GM12878 (cell line): Measurements from ENCODE around the gene HUNK. TPM values are rescaled to one million over a fixed set of nuclear protein-coding genes. Genes with fewer than 3 reads are reported as not detected.

Experiments used
- ATAC-seq: fragments of 200-7000 bp; cut with Tn5 transposase; 3 replicates; pipeline ENCODE4 v1.9.1; 2020; ENCODE audit warnings: mild to moderate bottlenecking, moderate library complexity
- BruUV-seq: library from RNA; stranded (reverse); fragments of 400-500 nt; replicated peaks from 2 replicates; lab custom pipeline; 2021; lab: Mats Ljungman, UMichigan
- CTCF ChIA-PET: fragments of 300-600 bp; sonication (Branson Sonifier 250); formaldehyde crosslinking; extraction: SDS; loops from one replicate; lab custom pipeline; 2021; ENCODE audit warnings: inconsistent platforms; lab: Yijun Ruan, JAX
- POLR2A ChIA-PET: fragments of 350-600 bp; formaldehyde crosslinking; extraction: SDS; loops from one replicate; lab custom pipeline; 2021; ENCODE audit warnings: inconsistent platforms; lab: Charles Lee
- RAD21 ChIA-PET: fragments of 300-600 bp; sonication (Branson Sonifier 250); formaldehyde crosslinking; loops from one replicate; lab custom pipeline; 2023; ENCODE audit warnings: antibody characterized with exemption; ENCODE audit not compliant: unreplicated experiment; lab: Charles Lee
- SMC1A ChIA-PET: fragments of 300-600 bp; sonication (Branson Sonifier 250); formaldehyde crosslinking; loops from one replicate; lab custom pipeline; 2023; ENCODE audit not compliant: unreplicated experiment, uncharacterized antibody; lab: Charles Lee
- DNase-seq: peaks from one replicate; pipeline ENCODE4 v3.0.0-alpha.2; 2011; ENCODE audit warnings: low read depth, low spot score
- FAIRE-seq: peaks from 3 replicates; lab custom pipeline; 2011; peaks lifted over from hg19 to GRCh38; lab: Jason Lieb, UNC
- H2AFZ ChIP-seq: 2 replicates; pipeline ENCODE4 v1.6.0; 2011; ENCODE audit warnings: low read depth, low read length, control low read depth; ENCODE audit not compliant: control insufficient read depth
- H3K27ac ChIP-seq: 2 replicates; pipeline ENCODE4 v1.5.1; 2011; ENCODE audit warnings: control low read depth; ENCODE audit not compliant: control insufficient read depth, insufficient read depth
- H3K27me3 ChIP-seq, 2 experiments: replicated peaks in 1 of 2; 2 replicates each; pipeline versions ENCODE4 v1.6.0 to v1.6.1; 2011; ENCODE audit warnings: low read length in 1 of 2; ENCODE audit not compliant: control insufficient read depth in 2 of 2, insufficient read depth in 2 of 2
- H3K36me3 ChIP-seq, 2 experiments: 2 replicates each; pipeline ENCODE4 v1.5.1; 2011; ENCODE audit warnings: low read length in 1 of 2; ENCODE audit not compliant: control insufficient read depth in 2 of 2, insufficient read depth in 2 of 2
- H3K4me1 ChIP-seq: 2 replicates; pipeline ENCODE4 v1.6.1; 2011; ENCODE audit warnings: mild to moderate bottlenecking, low read length, moderate library complexity, mixed read lengths; ENCODE audit not compliant: control insufficient read depth, insufficient read depth
- H3K4me2 ChIP-seq: 2 replicates; pipeline ENCODE4 v1.6.0; 2011; ENCODE audit warnings: control low read depth; ENCODE audit not compliant: control insufficient read depth, insufficient read depth
- H3K4me3 ChIP-seq: fragments of 200-600 bp; sonication (generic); 2 replicates; pipeline ENCODE4 v1.5.1; 2016
- H3K79me2 ChIP-seq: 2 replicates; pipeline ENCODE4 v1.6.0; 2011; ENCODE audit warnings: low read length; ENCODE audit not compliant: control insufficient read depth, insufficient read depth
- H3K9ac ChIP-seq: 2 replicates; pipeline ENCODE4 v1.8.0; 2011; ENCODE audit warnings: low read length, control low read depth, mixed read lengths; ENCODE audit not compliant: control insufficient read depth, insufficient read depth
- H3K9me3 ChIP-seq: replicated peaks from 3 replicates; pipeline ENCODE4 v1.5.1; 2011; ENCODE audit warnings: mild to moderate bottlenecking, low read length; ENCODE audit not compliant: control insufficient read depth, insufficient read depth
- H4K20me1 ChIP-seq: 2 replicates; pipeline ENCODE4 v1.6.0; 2011; ENCODE audit not compliant: control insufficient read depth, insufficient read depth
- CTCF ChIP-seq, 3 experiments: IDR thresholded peaks in 2 of 3; conservative IDR thresholded peaks in 1 of 3; 2 replicates each; pipeline ENCODE4 v1.5.1; 2011; ENCODE audit warnings: low read depth in 3 of 3, low read length in 3 of 3, mild to moderate bottlenecking in 3 of 3, control low read depth in 2 of 3, moderate library complexity in 2 of 3, inconsistent platforms in 1 of 3, mixed read lengths in 1 of 3; ENCODE audit not compliant: control insufficient read depth in 2 of 3, insufficient read depth in 1 of 3; ENCODE audit errors: extremely low read depth in 1 of 3
- IRF3 ChIP-seq: fragments of 450-650 bp; IDR thresholded peaks from 2 replicates; pipeline ENCODE4 v1.6.1; 2014; ENCODE audit warnings: mild to moderate bottlenecking
- IRF5 ChIP-seq: fragments of 450-650 bp; IDR thresholded peaks from 2 replicates; pipeline ENCODE4 v1.6.1; 2017; ENCODE audit warnings: borderline replicate concordance
- MAX ChIP-seq: IDR thresholded peaks from 2 replicates; pipeline ENCODE4 v1.6.1; 2012; ENCODE audit warnings: low read depth, low read length, improper control_type of control experiment
- NFYA ChIP-seq: IDR thresholded peaks from 2 replicates; pipeline ENCODE4 v1.6.1; 2011; ENCODE audit warnings: low read depth, mild to moderate bottlenecking, low read length, improper control_type of control experiment, borderline replicate concordance
- RAD21 ChIP-seq: IDR thresholded peaks from 2 replicates; pipeline ENCODE4 v1.6.1; 2011; ENCODE audit warnings: mild to moderate bottlenecking, low read depth, low read length, moderate library complexity; ENCODE audit not compliant: insufficient read depth
- WGBS: methylation state at CpG from one replicate; pipeline ENCODE4 v1.1.6; 2016; ENCODE audit warnings: low lambda C conversion rate; ENCODE audit not compliant: insufficient replicate concordance, insufficient coverage; ENCODE audit errors: missing lambda C conversion rate; 5-methylcytosine and 5-hydroxymethylcytosine counted together
- in situ Hi-C: fragments of 300-500 bp; cut with MboI; formaldehyde crosslinking; loops from 9 replicates; pipeline ENCODE4 v1.14.3; 2018; ENCODE audit warnings: mixed read lengths
- intact Hi-C: fragments of 100-400 bp; cut with micrococcal nuclease; formaldehyde crosslinking; loops from one replicate; pipeline ENCODE4 v1.14.2; 2022; ENCODE audit not compliant: unreplicated experiment
- polyA plus RNA-seq, 11 experiments: library from polyadenylated mRNA; depleted of rRNA in 4 of 11; unstranded in 6 of 11; stranded (reverse) in 5 of 11; fragments of >200 nt; fragmentation: Nextera tagmentation in 4 of 11; fragmentation: Illumina TruSeq in 1 of 11; extraction: Ambion mirVana in 4 of 11; extraction: Trizol in 1 of 11; gene quantifications; 1 replicate in 1 of 11; 2 replicates in 10 of 11; pipeline versions ENCODE4 v1.2.1 to v1.2.3, GENCODE V29; 2011 to 2016; ENCODE audit warnings: inconsistent platforms in 2 of 11, missing spikeins in 2 of 11, low read depth in 1 of 11
- total RNA-seq, 4 experiments: library from RNA; depleted of rRNA in 3 of 4; stranded (reverse); fragments of >200 nt in 3 of 4; fragmentation: Illumina TruSeq in 1 of 4; extraction: Trizol in 1 of 4; gene quantifications; 2 replicates each; pipeline versions ENCODE4 v1.2.1 to v1.2.3, GENCODE V29; 2013 to 2021

The HUNK gene
- total and polyA plus RNA-seq, 10 of the 15 experiments (the other 5 are each of a cell fraction or from before 2014, with no cell fraction given): under 0.01 to 0.14 (median 0.03) TPM; not detected in 7

GRCh38 chr21:31873696-31874599 is 1.1 kb downstream of the HUNK start:
- in situ Hi-C loops: no loop called here
- peaks cover 5 to 22% of the 10 kb centered on the region in 2 experiments for H3K27me3 ChIP-seq
- H3K4me3 ChIP-seq: no peak overlapping the region
- H3K4me1 ChIP-seq: no peaks in the 10 kb centered on the region
- no peak overlapping the region for H3K27ac ChIP-seq
- H3K79me2 ChIP-seq: no peaks in the 10 kb centered on the region
- H2AFZ ChIP-seq: no peak overlapping the region
- H3K9ac ChIP-seq: no peak overlapping the region
- intact Hi-C loops: no loop called here
- POLR2A ChIA-PET: no interaction called here
- no peaks in the 10 kb centered on the region for H4K20me1 ChIP-seq
- peak; percentile 52 for ATAC-seq
- H3K36me3 ChIP-seq: no peaks in the 10 kb centered on the region
- CTCF ChIA-PET: interaction anchor here (0.6 to 1.2 kb wide), 2 partner anchors 9 to 26 kb away, joined by 3 read pairs; no protein-coding TSS in a partner anchor
- RAD21 ChIA-PET: interaction anchor here (0.6 kb wide), 1 partner anchor 140 kb away, joined by 3 read pairs; no protein-coding TSS in a partner anchor
- WGBS: 4% methylated on average over 14 of the region's 77 CpGs
- FAIRE-seq: no peak
- no TSS peak for BruUV-seq
- SMC1A ChIA-PET: no interaction called here
- no peak for DNase-seq
- H3K9me3 ChIP-seq: no peaks in the 10 kb centered on the region
- TF ChIP-seq NFYA: no peak
- TF ChIP-seq RAD21: 0 out of 2 replicates have a peak, but pooled peaks have one; percentile 13
- TF ChIP-seq IRF3: no peak
- TF ChIP-seq MAX: no peak
- peak; percentile 20 to 37 (median 31); a peak in 3 of 6 replicates for TF ChIP-seq CTCF (IDR thresholded peaks at IDR 0.05 in 2 of 3, conservative IDR thresholded peaks at IDR 0.05 in 1 of 3; ENCODE audit: control insufficient read depth in 2 of 3, extremely low read depth in 1 of 3, insufficient read depth in 1 of 3, low read depth in 3 of 3, low read length in 3 of 3)
- TF ChIP-seq IRF5: no peak
- TF ChIP-seq, all 136 proteins: peak for 2
- H3K4me2 ChIP-seq: 0 out of 2 replicates have a peak overlapping the region, but pooled peaks have one; percentile 17
